ENCODE data around the gene EGFL8. TPM values are rescaled to one million over a fixed set of nuclear protein-coding genes. Genes with fewer than 3 reads are reported as not detected.

EGFL8 gene
- total and polyA plus RNA-seq, 2 of the 8 experiments (the other 6 are each of a cell fraction or from before 2014, with no cell fraction given) = 5.0 to 9.2 TPM

DNA sequence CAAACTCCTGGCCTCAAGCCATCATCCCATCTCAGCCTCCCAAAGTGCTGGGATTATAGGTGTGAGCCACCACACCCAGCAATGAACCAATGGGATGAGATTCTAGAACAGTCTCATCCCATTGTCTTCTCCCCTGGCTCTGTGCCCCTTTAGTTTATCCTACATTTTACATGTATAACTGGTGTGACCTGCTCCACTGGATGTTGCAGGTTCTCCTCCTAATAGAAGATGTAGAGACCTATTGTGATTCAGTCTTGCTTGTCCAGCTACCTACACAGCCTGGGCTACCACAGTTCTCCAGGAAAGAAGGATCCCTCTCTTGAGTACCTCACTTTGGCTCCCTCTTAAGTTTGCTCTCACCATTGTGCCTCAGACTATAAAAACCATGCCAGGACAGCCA is 32.3 kb upstream of the EGFL8 start:
- Histone ChIP-seq H4K91ac (replicated peaks; ENCODE audit: insufficient read length, low read length) (no peak overlapping the region), H2BK12ac (ENCODE audit: low read depth, low read length) (0 out of 2 replicates have a peak overlapping the region, but pooled peaks have one; percentile 39), H2AK5ac (ENCODE audit: low read depth, low read length) (no peak overlapping the region), H4K5ac (ENCODE audit: insufficient read length, low read depth, low read length) (no peak overlapping the region), H3K27me3 (replicated peaks in 1 of 4; ENCODE audit: control insufficient read depth in 3 of 4, extremely low read depth in 1 of 4, insufficient read depth in 3 of 4, low read length in 3 of 4) (no peaks in the 10 kb centered on the region), H3K79me1 (ENCODE audit: low read depth, low read length) (0 out of 2 replicates have a peak, but pooled peaks cover 2% of the 10 kb centered on the region), H3K14ac (ENCODE audit: insufficient read length) (no peak overlapping the region), H3K4me3 (ENCODE audit: extremely low read depth in 1 of 4, insufficient read depth in 2 of 4, low read depth in 3 of 4, low read length in 4 of 4) (no peak overlapping the region), H3K36me3 (ENCODE audit: control insufficient read depth in 2 of 4, insufficient read depth in 4 of 4, low read length in 3 of 4) (no peaks in the 10 kb centered on the region), H3K4me2 (ENCODE audit: insufficient read depth in 1 of 2, low read depth in 2 of 2, low read length in 2 of 2) (no peak overlapping the region), H3K18ac (ENCODE audit: extremely low read depth, low read length) (no peak overlapping the region), H3K27ac (ENCODE audit: low read depth, low read length) (no peak overlapping the region), H3K9me3 (ENCODE audit: insufficient read depth in 2 of 2, low read depth in 1 of 2, low read length in 1 of 2) (no peaks in the 10 kb centered on the region), H3K4ac (replicated peaks; ENCODE audit: insufficient read length, low read depth, low read length) (no peak overlapping the region), H3K56ac (replicated peaks; ENCODE audit: insufficient read length, low read depth, low read length) (no peak overlapping the region), H3K23me2 (ENCODE audit: low read depth, low read length) (peaks cover 5% of the 10 kb centered on the region), H3K79me2 (ENCODE audit: control insufficient read depth in 1 of 2, insufficient read depth in 2 of 2, low read length in 2 of 2) (peaks cover 0 to 9% of the 10 kb centered on the region in 2 experiments; a peak in 1 of 4 replicates), H2BK15ac (ENCODE audit: low read length) (no peak overlapping the region), H3K4me1 (replicated peaks in 1 of 4; ENCODE audit: control insufficient read depth in 3 of 4, insufficient read depth in 4 of 4, low read length in 3 of 4) (peaks cover 0 to 15% (median 7%) of the 10 kb centered on the region in 4 experiments; a peak in 5 of 7 replicates), H4K8ac (ENCODE audit: extremely low read depth, insufficient read depth, low read length) (no peak overlapping the region), H4K20me1 (replicated peaks in 1 of 2; ENCODE audit: control insufficient read depth in 1 of 2, insufficient read depth in 2 of 2, low read length in 2 of 2) (no peaks in the 10 kb centered on the region), H2AFZ (ENCODE audit: low read length) (no peak overlapping the region), H2BK5ac (ENCODE audit: low read depth, low read length) (no peak overlapping the region), H2BK20ac (ENCODE audit: low read length) (no peak overlapping the region), H3K23ac (ENCODE audit: insufficient read length) (no peak overlapping the region), H2BK120ac (replicated peaks; ENCODE audit: low read depth, low read length) (no peak overlapping the region), H3K9ac (replicated peaks in 1 of 4; ENCODE audit: extremely low read depth in 1 of 4, low read depth in 3 of 4, low read length in 3 of 4) (no peak overlapping the region)
- ChIA-PET POLR2A (ENCODE audit: partially characterized antibody) (interaction anchor here (1.0 to 6.5 kb wide), 3 partner anchors 10 to 19 kb away, joined by 4 to 70 read pairs (median 5); partner anchors contain the start of gene PRRT1), CTCF (ENCODE audit: partially characterized antibody) (interaction anchor here (2.1 to 5.6 kb wide), 2 partner anchors 14 to 17 kb away, joined by 8 to 76 read pairs; no protein-coding TSS in a partner anchor)
- FAIRE-seq (no peak), DNase-seq (ENCODE audit: low read depth in 1 of 2, low spot score in 2 of 2) (no peak)
- TF ChIP-seq BRCA1 (IDR thresholded peaks at IDR 0.05; ENCODE audit: low read depth, low read length) (no peak), POLR2A (IDR thresholded peaks at IDR 0.05; ENCODE audit: control extremely low read depth in 1 of 2, low read depth in 2 of 2, low read length in 2 of 2) (no peak), TCF12 (IDR thresholded peaks at IDR 0.05; ENCODE audit: low read depth, low read length) (no peak), NANOG (IDR thresholded peaks at IDR 0.05; ENCODE audit: insufficient read depth, low read depth, low read length, poor library complexity, severe bottlenecking) (no peak), JUND (IDR thresholded peaks at IDR 0.05; ENCODE audit: low read length) (no peak), JUN (IDR thresholded peaks at IDR 0.05; ENCODE audit: low read depth, low read length) (no peak), ASH2L (IDR thresholded peaks at IDR 0.05; ENCODE audit: low read length) (no peak), YY1 (IDR thresholded peaks at IDR 0.05; ENCODE audit: low read depth, low read length) (no peak), EP300 (IDR thresholded peaks at IDR 0.05; ENCODE audit: borderline replicate concordance in 1 of 2, low read depth in 2 of 2, low read length in 2 of 2) (no peak), CTBP2 (IDR thresholded peaks at IDR 0.05; ENCODE audit: borderline replicate concordance, insufficient read depth, insufficient read length, low read length) (no peak), KDM1A (IDR thresholded peaks at IDR 0.05; ENCODE audit: borderline replicate concordance, low read length) (no peak), POLR2AphosphoS5 (IDR thresholded peaks at IDR 0.05; ENCODE audit: low read depth, low read length) (no peak), GTF2F1 (IDR thresholded peaks at IDR 0.05; ENCODE audit: borderline replicate concordance, low read depth, low read length) (no peak), CBX8 (IDR thresholded peaks at IDR 0.05; ENCODE audit: borderline replicate concordance, low read depth, low read length) (no peak), SP2 (IDR thresholded peaks at IDR 0.05; ENCODE audit: low read length) (no peak)
- TF ChIP-seq, protein P1, sequence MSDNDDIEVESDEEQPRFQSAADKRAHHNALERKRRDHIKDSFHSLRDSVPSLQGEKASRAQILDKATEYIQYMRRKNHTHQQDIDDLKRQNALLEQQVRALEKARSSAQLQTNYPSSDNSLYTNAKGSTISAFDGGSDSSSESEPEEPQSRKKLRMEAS (IDR thresholded peaks at IDR 0.05) = no peak

All from H1 (cell line).